Sigmoid colon (tissue), 7 donors: ENCODE results near the gene FOXQ1. TPM values are rescaled to one million over a fixed set of nuclear protein-coding genes. Genes with fewer than 3 reads are reported as not detected.

Experiments
- DNase-seq: peaks from one replicate; pipeline ENCODE4 v3.0.0-alpha.2; 2019
- H3K27ac ChIP-seq, 4 donors: fragments of 200-600 bp; sonication (generic); one replicate each; pipeline ENCODE4 v1.5.1; 2016 to 2019; ENCODE audit warnings: mild to moderate bottlenecking in 1 of 4
- H3K27me3 ChIP-seq, 3 donors: fragments of 200-600 bp; sonication (generic); one replicate each; pipeline ENCODE4 v1.5.1; 2019; ENCODE audit warnings: mild to moderate bottlenecking in 1 of 3
- H3K36me3 ChIP-seq, 4 donors: fragments of 200-600 bp; sonication (generic); one replicate each; pipeline ENCODE4 v1.5.1; 2016 to 2019
- H3K4me1 ChIP-seq, 4 donors: fragments of 200-600 bp; sonication (generic); one replicate each; pipeline ENCODE4 v1.5.1; 2017 to 2019
- H3K4me3 ChIP-seq, 4 donors: fragments of 200-600 bp; sonication (generic); one replicate each; pipeline ENCODE4 v1.5.1; 2017 to 2019; ENCODE audit warnings: mild to moderate bottlenecking in 2 of 4, moderate library complexity in 1 of 4
- H3K9me3 ChIP-seq, 4 donors: fragments of 200-600 bp in 3 of 4; sonication (generic) in 3 of 4; one replicate each; pipeline versions ENCODE4 v1.5.1 to v1.6.1; 2013 to 2019
- CTCF ChIP-seq, 4 experiments: fragments of 450-650 bp in 3 of 4; fragments of 200-600 bp in 1 of 4; IDR thresholded peaks; one replicate each; pipeline ENCODE4 v1.5.1; 2016 to 2019; ENCODE audit warnings: antibody characterized with exemption in 4 of 4, mild to moderate bottlenecking in 3 of 4, moderate library complexity in 2 of 4
- EP300 ChIP-seq, 4 donors: sonication (generic); formaldehyde crosslinking; IDR thresholded peaks; one replicate each; pipeline ENCODE4 v1.6.1; 2017; ENCODE audit warnings: antibody characterized with exemption in 4 of 4
- POLR2A ChIP-seq, 2 donors: fragments of 450-650 bp; IDR thresholded peaks; one replicate each; pipeline ENCODE4 v1.6.1; 2016; ENCODE audit warnings: antibody characterized with exemption in 2 of 2, mild to moderate bottlenecking in 2 of 2, moderate library complexity in 2 of 2
- POLR2AphosphoS5 ChIP-seq, 4 donors: sonication (generic); formaldehyde crosslinking; IDR thresholded peaks; one replicate each; pipeline ENCODE4 v1.6.1; 2017; ENCODE audit warnings: antibody characterized with exemption in 4 of 4
- WGBS, 2 donors: extraction: QIAGEN DNeasy Blood & Tissue Kit; methylation state at CpG; one replicate each; pipeline ENCODE4 v1.1.7; 2013; 5-methylcytosine and 5-hydroxymethylcytosine counted together
- intact Hi-C: fragments of 100-400 bp; cut with DNase I; formaldehyde crosslinking; loops from one replicate; pipeline ENCODE4 v1.15.1; 2023
- polyA plus RNA-seq, 3 donors: library from polyadenylated mRNA; stranded (reverse); fragments of 200-250 nt; gene quantifications; one replicate each; pipeline ENCODE4 v1.2.3, GENCODE V29; 2013
- total RNA-seq, 4 donors: library from RNA; depleted of rRNA; stranded (reverse); fragments of >200 nt; gene quantifications; one replicate each; pipeline ENCODE4 v1.1.0, GENCODE V29; 2016
- donor health status: healthy with polysubstance abuse.
- donor health status: Bipolar disorder and iron deficiency.
- donor health status: healthy.

Gene FOXQ1
- total and polyA plus RNA-seq, 7 donors: 0.33 to 0.60 (median 0.34) TPM; not detected in 4

- Histone ChIP-seq H3K27me3 (peaks cover 0 to 5% (median 0%) of the 10 kb centered on the region in 3 donors), H3K4me3 (no peak overlapping the region), H3K36me3 (no peaks in the 10 kb centered on the region), H3K4me1 (no peaks in the 10 kb centered on the region), H3K9me3 (peaks cover 0 to 2% (median 0%) of the 10 kb centered on the region in 4 donors), H3K27ac (peak overlapping the region in 1 of 4 donors; percentile 41)
- intact Hi-C loops: no loop called here
- TF ChIP-seq POLR2AphosphoS5 (IDR thresholded peaks at IDR 0.05): no peak
- TF ChIP-seq EP300 (IDR thresholded peaks at IDR 0.05): no peak
- TF ChIP-seq POLR2A (IDR thresholded peaks at IDR 0.05): no peak
- no peak for TF ChIP-seq CTCF (IDR thresholded peaks at IDR 0.05)
- WGBS, 2 donors: 54 to 71% methylated on average over 11 of the region's 11 CpGs
- no peak for DNase-seq
These were observed 14.7 kb downstream of the FOXQ1 start for GRCh38 chr6:1326535-1327121.

- WGBS, 2 donors: 91 to 92% methylated on average over 8 of the region's 8 CpGs
- Histone ChIP-seq H3K27me3 (peaks cover 0 to 5% (median 0%) of the 10 kb centered on the region in 3 donors), H3K4me3 (no peak overlapping the region), H3K27ac (no peak overlapping the region), H3K36me3 (no peaks in the 10 kb centered on the region), H3K4me1 (no peaks in the 10 kb centered on the region), H3K9me3 (peaks cover 0 to 2% (median 0%) of the 10 kb centered on the region in 4 donors)
- TF ChIP-seq POLR2AphosphoS5 (IDR thresholded peaks at IDR 0.05): no peak
- TF ChIP-seq EP300 (IDR thresholded peaks at IDR 0.05): no peak
- no peak for TF ChIP-seq CTCF (IDR thresholded peaks at IDR 0.05)
- no peak for TF ChIP-seq POLR2A (IDR thresholded peaks at IDR 0.05)
- intact Hi-C loops: no loop called here
- DNase-seq: no peak
These were observed 15.7 kb downstream of the FOXQ1 start for GRCh38 chr6:1327630-1328029.

GRCh38 chr6:1328129-1328800 lies 16.4 kb downstream of the FOXQ1 start:
- Histone ChIP-seq H3K27ac (no peak overlapping the region), H3K9me3 (peaks cover 0 to 2% (median 0%) of the 10 kb centered on the region in 4 donors), H3K4me1 (no peaks in the 10 kb centered on the region), H3K36me3 (no peaks in the 10 kb centered on the region), H3K27me3 (peaks cover 0 to 5% (median 0%) of the 10 kb centered on the region in 3 donors), H3K4me3 (no peak overlapping the region)
- 81 to 92% methylated on average over 2 of the region's 2 CpGs for WGBS, 2 donors
- TF ChIP-seq CTCF (IDR thresholded peaks at IDR 0.05) (no peak), EP300 (IDR thresholded peaks at IDR 0.05) (no peak), POLR2A (IDR thresholded peaks at IDR 0.05) (no peak), POLR2AphosphoS5 (IDR thresholded peaks at IDR 0.05) (no peak)
- DNase-seq: no peak
- intact Hi-C loops: no loop called here

GRCh38 chr6:1329708-1330107 lies 17.8 kb downstream of the FOXQ1 start:
- H3K4me1 ChIP-seq: no peaks in the 10 kb centered on the region
- H3K27ac ChIP-seq: no peak overlapping the region
- intact Hi-C loops: no loop called here
- H3K36me3 ChIP-seq: no peaks in the 10 kb centered on the region
- H3K9me3 ChIP-seq: peaks cover 0 to 2% (median 0%) of the 10 kb centered on the region in 4 donors
- no peak for DNase-seq
- H3K4me3 ChIP-seq: no peak overlapping the region
- TF ChIP-seq POLR2A (IDR thresholded peaks at IDR 0.05) (no peak), EP300 (IDR thresholded peaks at IDR 0.05) (no peak), POLR2AphosphoS5 (IDR thresholded peaks at IDR 0.05) (no peak), CTCF (IDR thresholded peaks at IDR 0.05) (no peak)
- peaks cover 0 to 5% (median 0%) of the 10 kb centered on the region in 3 donors for H3K27me3 ChIP-seq
